ENCODE measurements around the gene PPTC7.

- TF ChIP-seq CTCF (IDR thresholded peaks at IDR 0.05; ENCODE audit: low read length) (no peak), EZH2 (IDR thresholded peaks at IDR 0.05; ENCODE audit: borderline replicate concordance, low read length) (no peak)
These were observed 48.3 kb downstream of the PPTC7 start for GRCh38 chr12:110534811-110535210.
